HEK293 (cell line): Measurements from ENCODE around the gene NOP56.
A peak's percentile ranks its signal among the peaks of the same experiment; 100 is the strongest.

Experiments
- CTCF ChIA-PET: fragments of 350-600 bp; formaldehyde crosslinking; extraction: SDS; loops from one replicate; lab custom pipeline; 2021; ENCODE audit warnings: antibody characterized with exemption; lab: Yijun Ruan, JAX
- POLR2A ChIA-PET: fragments of 300-600 bp; formaldehyde crosslinking; extraction: SDS; loops from one replicate; lab custom pipeline; 2020; ENCODE audit warnings: antibody characterized with exemption, inconsistent platforms; lab: Yijun Ruan, JAX
- H3K27ac ChIP-seq: fragments of 200-500 bp; sonication (Bioruptor generic); 2 replicates; pipeline ENCODE4 v1.5.1; 2014; ENCODE audit warnings: low read depth, low read length, control low read depth, inconsistent platforms; ENCODE audit errors: extremely low read depth
- H3K36me3 ChIP-seq, 2 experiments: fragments of 200-500 bp in 1 of 2; sonication (Bioruptor generic) in 1 of 2; 1 replicate in 1 of 2; 2 replicates in 1 of 2; pipeline ENCODE4 v1.5.1; 2014 to 2017; ENCODE audit warnings: inconsistent platforms in 2 of 2, low read length in 2 of 2; ENCODE audit not compliant: control insufficient read depth in 2 of 2, insufficient read depth in 1 of 2
- H3K4me1 ChIP-seq: fragments of 200-500 bp; sonication (Bioruptor generic); 2 replicates; pipeline ENCODE4 v1.5.1; 2014; ENCODE audit warnings: mild to moderate bottlenecking, low read length, inconsistent platforms; ENCODE audit not compliant: control insufficient read depth, insufficient read depth
- H3K4me3 ChIP-seq: 2 replicates; pipeline ENCODE4 v1.5.1; 2011; ENCODE audit warnings: low read depth, mild to moderate bottlenecking, control low read depth, low read length, moderate library complexity
- H3K9me3 ChIP-seq: fragments of 200-500 bp; sonication (Bioruptor generic); 2 replicates; pipeline ENCODE4 v1.5.1; 2014; ENCODE audit warnings: low read depth, low read length, inconsistent platforms; ENCODE audit not compliant: control insufficient read depth, insufficient read depth
- AEBP2 ChIP-seq: fragments of 450-650 bp; formaldehyde crosslinking; IDR thresholded peaks from 2 replicates; pipeline ENCODE4 v1.5.1; 2016; ENCODE audit warnings: missing biosample characterization, missing genetic modification characterization, borderline replicate concordance
- KLF10 ChIP-seq: fragments of 450-650 bp; IDR thresholded peaks from 2 replicates; pipeline ENCODE4 v1.5.1; 2018; ENCODE audit warnings: missing biosample characterization, mild to moderate bottlenecking, missing genetic modification characterization
- KLF8 ChIP-seq: fragments of 450-650 bp; formaldehyde crosslinking; IDR thresholded peaks from 2 replicates; pipeline ENCODE4 v1.5.1; 2016; ENCODE audit warnings: missing biosample characterization, missing genetic modification characterization
- KLF9 ChIP-seq: fragments of 450-650 bp; formaldehyde crosslinking; IDR thresholded peaks from 2 replicates; pipeline ENCODE4 v1.5.1; 2016; ENCODE audit warnings: missing biosample characterization, missing genetic modification characterization, low read depth
- MYNN ChIP-seq: fragments of 450-650 bp; formaldehyde crosslinking; IDR thresholded peaks from 2 replicates; pipeline ENCODE4 v1.5.1; 2016; ENCODE audit warnings: missing biosample characterization, missing genetic modification characterization, borderline replicate concordance
- PBX3 ChIP-seq: sonication (generic); formaldehyde crosslinking; IDR thresholded peaks from 2 replicates; pipeline ENCODE4 v1.8.1; 2022; ENCODE audit warnings: mild to moderate bottlenecking, moderate library complexity, missing genetic modification reagents
- SETDB1 ChIP-seq: IDR thresholded peaks from one replicate; pipeline ENCODE4 v1.6.1; 2017; ENCODE audit warnings: mild to moderate bottlenecking, low read length, moderate library complexity, mixed read lengths; ENCODE audit not compliant: insufficient read length
- SP3 ChIP-seq: fragments of 450-650 bp; formaldehyde crosslinking; IDR thresholded peaks from 2 replicates; pipeline ENCODE4 v1.5.1; 2016; ENCODE audit warnings: missing biosample characterization, missing genetic modification characterization
- SP7 ChIP-seq: fragments of 450-650 bp; formaldehyde crosslinking; IDR thresholded peaks from 2 replicates; pipeline ENCODE4 v1.5.1; 2016; ENCODE audit warnings: missing biosample characterization, missing genetic modification characterization
- TRIM28 ChIP-seq: IDR thresholded peaks from 2 replicates; pipeline ENCODE4 v1.6.1; 2011; ENCODE audit warnings: low read length, control low read depth, borderline replicate concordance
- ZFP41 ChIP-seq: fragments of 450-650 bp; formaldehyde crosslinking; IDR thresholded peaks from 2 replicates; pipeline ENCODE4 v1.5.1; 2016; ENCODE audit warnings: missing biosample characterization, missing genetic modification characterization, borderline replicate concordance
- ZNF133 ChIP-seq: fragments of 450-650 bp; formaldehyde crosslinking; IDR thresholded peaks from 2 replicates; pipeline ENCODE4 v1.5.1; 2016; ENCODE audit warnings: missing biosample characterization, missing genetic modification characterization
- ZNF16 ChIP-seq: fragments of 450-650 bp; formaldehyde crosslinking; IDR thresholded peaks from 2 replicates; pipeline ENCODE4 v1.5.1; 2016; ENCODE audit warnings: low read depth, missing biosample characterization, missing genetic modification characterization
- ZNF24 ChIP-seq: fragments of 450-650 bp; formaldehyde crosslinking; IDR thresholded peaks from 2 replicates; pipeline ENCODE4 v1.5.1; 2016; ENCODE audit warnings: missing biosample characterization, missing genetic modification characterization
- ZNF362 ChIP-seq: fragments of 450-650 bp; formaldehyde crosslinking; IDR thresholded peaks from 2 replicates; pipeline ENCODE4 v1.5.1; 2016; ENCODE audit warnings: missing biosample characterization, missing genetic modification characterization
- ZNF529 ChIP-seq: fragments of 450-650 bp; formaldehyde crosslinking; IDR thresholded peaks from 2 replicates; pipeline ENCODE4 v1.5.1; 2017; ENCODE audit warnings: missing genetic modification characterization, missing biosample characterization; ENCODE audit not compliant: insufficient replicate concordance
- ZNF549 ChIP-seq: fragments of 450-650 bp; IDR thresholded peaks from 2 replicates; pipeline ENCODE4 v1.5.1; 2018; ENCODE audit warnings: missing biosample characterization, missing genetic modification characterization, mild to moderate bottlenecking, inconsistent platforms, moderate library complexity
- ZNF571 ChIP-seq: fragments of 450-650 bp; formaldehyde crosslinking; IDR thresholded peaks from 2 replicates; pipeline ENCODE4 v1.5.0; 2017; ENCODE audit warnings: missing biosample characterization, missing genetic modification characterization
- ZNF658 ChIP-seq: fragments of 450-650 bp; formaldehyde crosslinking; IDR thresholded peaks from 2 replicates; pipeline ENCODE4; 2016; ENCODE audit warnings: missing biosample characterization, missing genetic modification characterization
- ZNF664 ChIP-seq: fragments of 450-650 bp; formaldehyde crosslinking; IDR thresholded peaks from 2 replicates; pipeline ENCODE4 v1.5.1; 2016; ENCODE audit warnings: missing biosample characterization, missing genetic modification characterization
- ZNF701 ChIP-seq: fragments of 450-650 bp; formaldehyde crosslinking; IDR thresholded peaks from 2 replicates; pipeline ENCODE4 v1.5.1; 2016; ENCODE audit warnings: missing biosample characterization, missing genetic modification characterization
- ZNF76 ChIP-seq: fragments of 450-650 bp; formaldehyde crosslinking; IDR thresholded peaks from 2 replicates; pipeline ENCODE4; 2016; ENCODE audit warnings: low read depth, missing biosample characterization, missing genetic modification characterization, borderline replicate concordance
- ZXDB ChIP-seq: fragments of 450-650 bp; formaldehyde crosslinking; IDR thresholded peaks from 2 replicates; pipeline ENCODE4 v1.5.1; 2016; ENCODE audit warnings: missing biosample characterization, missing genetic modification characterization
- TF ChIP-seq, protein P1 (sequence below): fragments of 450-650 bp; formaldehyde crosslinking; IDR thresholded peaks from 2 replicates; pipeline ENCODE4 v1.5.1; 2016; ENCODE audit warnings: missing biosample characterization, missing genetic modification characterization
- TF ChIP-seq, protein P2 (sequence below): fragments of 450-650 bp; formaldehyde crosslinking; IDR thresholded peaks from 2 replicates; pipeline ENCODE4 v1.5.1; 2016; ENCODE audit warnings: missing biosample characterization, missing genetic modification characterization

Gene NOP56

DNA sequence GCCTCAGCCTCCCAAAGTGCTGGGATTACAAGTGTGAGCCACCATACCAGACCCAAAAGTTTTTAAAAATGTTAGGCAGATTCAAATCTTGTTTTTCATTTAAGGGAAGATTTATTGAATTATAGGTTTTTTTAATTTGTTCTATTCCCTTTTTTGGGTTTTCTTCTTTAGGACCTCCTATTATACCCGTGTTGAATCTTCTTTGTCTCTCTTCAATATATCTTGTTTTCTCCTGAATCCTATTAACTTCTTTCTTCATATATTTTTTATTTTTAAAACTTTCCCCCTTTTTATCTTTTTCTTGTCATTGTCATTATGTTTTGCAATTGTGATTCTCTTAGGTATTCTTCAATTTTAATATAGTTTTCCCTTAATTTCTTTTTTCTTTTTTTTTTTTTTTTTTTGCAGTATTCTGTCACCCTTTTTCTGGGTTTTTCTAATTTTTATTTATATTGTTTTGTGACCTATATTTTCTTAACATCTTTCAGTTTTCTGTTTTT is 45.9 kb upstream of the NOP56 start:
- CTCF ChIA-PET: interaction anchor here (0.9 kb wide), 1 partner anchor 85 kb away, joined by 4 read pairs; no protein-coding TSS in a partner anchor
- no peak overlapping the region for H3K4me3 ChIP-seq
- TF ChIP-seq ZNF24: no peak
- TF ChIP-seq ZNF133 (tag by site-specific recombination): peak; percentile 99
- TF ChIP-seq ZNF362: peak; percentile 54; the same call in 1 of the 2 replicates
- peak; percentile 54 for TF ChIP-seq KLF8
- TF ChIP-seq TRIM28: no peak
- TF ChIP-seq ZNF571 (tag by site-specific recombination): no peak
- TF ChIP-seq ZNF529: peak; percentile 59
- peak; percentile 92 for TF ChIP-seq SETDB1
- TF ChIP-seq SP3 (tag by site-specific recombination): no peak
- peak; percentile 31; the same call in 1 of the 2 replicates for TF ChIP-seq ZXDB
- TF ChIP-seq SP7: 0 out of 2 replicates have a peak, but pooled peaks have one; percentile 21
- TF ChIP-seq ZFP41 (tag by site-specific recombination): no peak
- TF ChIP-seq, protein P1, sequence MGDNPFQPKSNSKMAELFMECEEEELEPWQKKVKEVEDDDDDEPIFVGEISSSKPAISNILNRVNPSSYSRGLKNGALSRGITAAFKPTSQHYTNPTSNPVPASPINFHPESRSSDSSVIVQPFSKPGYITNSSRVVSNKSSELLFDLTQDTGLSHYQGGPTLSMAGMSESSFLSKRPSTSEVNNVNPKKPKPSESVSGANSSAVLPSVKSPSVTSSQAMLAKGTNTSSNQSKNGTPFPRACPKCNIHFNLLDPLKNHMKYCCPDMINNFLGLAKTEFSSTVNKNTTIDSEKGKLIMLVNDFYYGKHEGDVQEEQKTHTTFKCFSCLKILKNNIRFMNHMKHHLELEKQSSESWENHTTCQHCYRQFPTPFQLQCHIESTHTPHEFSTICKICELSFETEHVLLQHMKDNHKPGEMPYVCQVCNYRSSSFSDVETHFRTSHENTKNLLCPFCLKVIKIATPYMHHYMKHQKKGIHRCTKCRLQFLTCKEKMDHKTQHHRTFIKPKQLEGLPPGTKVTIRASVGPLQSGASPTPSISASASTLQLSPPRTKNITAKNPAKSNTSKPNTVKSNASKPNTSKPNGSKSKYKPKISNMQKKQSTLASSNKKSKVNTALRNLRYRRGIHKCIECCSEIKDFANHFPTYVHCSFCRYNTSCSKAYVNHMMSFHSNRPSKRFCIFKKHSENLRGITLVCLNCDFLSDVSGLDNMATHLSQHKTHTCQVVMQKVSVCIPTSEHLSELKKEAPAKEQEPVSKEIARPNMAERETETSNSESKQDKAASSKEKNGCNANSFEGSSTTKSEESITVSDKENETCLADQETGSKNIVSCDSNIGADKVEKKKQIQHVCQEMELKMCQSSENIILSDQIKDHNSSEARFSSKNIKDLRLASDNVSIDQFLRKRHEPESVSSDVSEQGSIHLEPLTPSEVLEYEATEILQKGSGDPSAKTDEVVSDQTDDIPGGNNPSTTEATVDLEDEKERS: peak; percentile 57; the same call in 1 of the 2 replicates
- TF ChIP-seq ZNF16 (tag by site-specific recombination): no peak
- TF ChIP-seq AEBP2 (tag by site-specific recombination): no peak
- no peak for TF ChIP-seq ZNF76
- no peak for TF ChIP-seq MYNN
- TF ChIP-seq KLF10: no peak
- TF ChIP-seq, all 188 proteins: peak for 8
- Histone ChIP-seq H3K36me3 (no peaks in the 10 kb centered on the region), H3K9me3 (no peaks in the 10 kb centered on the region; the same call in 1 of the 2 replicates), H3K4me1 (no peaks in the 10 kb centered on the region), H3K27ac (no peak overlapping the region)
- POLR2A ChIA-PET: no interaction called here

DNA sequence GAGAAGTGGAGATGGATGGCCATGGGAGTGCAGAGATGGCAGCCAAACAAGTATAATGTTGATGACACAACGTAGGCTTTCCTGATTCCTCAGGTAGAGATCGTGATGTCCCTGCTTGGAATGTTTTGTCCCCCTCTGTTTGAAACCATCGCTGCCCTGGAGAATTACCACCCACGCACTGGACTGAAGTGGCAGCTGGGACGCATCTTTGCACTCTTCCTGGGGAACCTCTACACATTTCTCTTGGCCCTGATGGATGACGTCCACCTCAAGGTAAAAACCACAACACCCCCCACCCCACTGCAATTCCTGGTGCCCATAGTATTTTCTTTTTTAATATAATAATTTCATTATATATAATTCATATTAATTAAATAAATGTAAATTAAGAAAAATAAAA is 42.1 kb upstream of the NOP56 start:
- ChIA-PET POLR2A (no interaction called here), CTCF (interaction anchor here (0.6 to 0.7 kb wide), 2 partner anchors 71 to 88 kb away, joined by 3 to 4 read pairs; no protein-coding TSS in a partner anchor)
- H3K27ac ChIP-seq: no peak overlapping the region
- H3K4me3 ChIP-seq: no peak overlapping the region
- H3K4me1 ChIP-seq: no peaks in the 10 kb centered on the region
- H3K9me3 ChIP-seq: no peaks in the 10 kb centered on the region; the same call in 1 of the 2 replicates
- H3K36me3 ChIP-seq: no peaks in the 10 kb centered on the region
- no peak for TF ChIP-seq ZNF658 (tag by site-specific recombination)
- TF ChIP-seq ZNF701 (tag by site-specific recombination): no peak
- TF ChIP-seq, protein P2, sequence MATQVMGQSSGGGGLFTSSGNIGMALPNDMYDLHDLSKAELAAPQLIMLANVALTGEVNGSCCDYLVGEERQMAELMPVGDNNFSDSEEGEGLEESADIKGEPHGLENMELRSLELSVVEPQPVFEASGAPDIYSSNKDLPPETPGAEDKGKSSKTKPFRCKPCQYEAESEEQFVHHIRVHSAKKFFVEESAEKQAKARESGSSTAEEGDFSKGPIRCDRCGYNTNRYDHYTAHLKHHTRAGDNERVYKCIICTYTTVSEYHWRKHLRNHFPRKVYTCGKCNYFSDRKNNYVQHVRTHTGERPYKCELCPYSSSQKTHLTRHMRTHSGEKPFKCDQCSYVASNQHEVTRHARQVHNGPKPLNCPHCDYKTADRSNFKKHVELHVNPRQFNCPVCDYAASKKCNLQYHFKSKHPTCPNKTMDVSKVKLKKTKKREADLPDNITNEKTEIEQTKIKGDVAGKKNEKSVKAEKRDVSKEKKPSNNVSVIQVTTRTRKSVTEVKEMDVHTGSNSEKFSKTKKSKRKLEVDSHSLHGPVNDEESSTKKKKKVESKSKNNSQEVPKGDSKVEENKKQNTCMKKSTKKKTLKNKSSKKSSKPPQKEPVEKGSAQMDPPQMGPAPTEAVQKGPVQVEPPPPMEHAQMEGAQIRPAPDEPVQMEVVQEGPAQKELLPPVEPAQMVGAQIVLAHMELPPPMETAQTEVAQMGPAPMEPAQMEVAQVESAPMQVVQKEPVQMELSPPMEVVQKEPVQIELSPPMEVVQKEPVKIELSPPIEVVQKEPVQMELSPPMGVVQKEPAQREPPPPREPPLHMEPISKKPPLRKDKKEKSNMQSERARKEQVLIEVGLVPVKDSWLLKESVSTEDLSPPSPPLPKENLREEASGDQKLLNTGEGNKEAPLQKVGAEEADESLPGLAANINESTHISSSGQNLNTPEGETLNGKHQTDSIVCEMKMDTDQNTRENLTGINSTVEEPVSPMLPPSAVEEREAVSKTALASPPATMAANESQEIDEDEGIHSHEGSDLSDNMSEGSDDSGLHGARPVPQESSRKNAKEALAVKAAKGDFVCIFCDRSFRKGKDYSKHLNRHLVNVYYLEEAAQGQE (tag by site-specific recombination): no peak
- no peak for TF ChIP-seq KLF9 (tag by site-specific recombination)
- TF ChIP-seq ZNF549 (tag by site-specific recombination): no peak
- TF ChIP-seq ZNF664 (tag by site-specific recombination): no peak
- TF ChIP-seq PBX3 (CRISPR knock-in tag): no peak
